HEK293T (cell line): ENCODE results near the gene GNPTG.

ENCODE experiments used
- CTCF ChIA-PET: fragments of 350-600 bp; formaldehyde crosslinking; extraction: SDS; loops from one replicate; lab custom pipeline; 2021; ENCODE audit warnings: antibody characterized with exemption, inconsistent platforms; lab: Yijun Ruan, JAX
- POLR2A ChIA-PET: fragments of 350-600 bp; formaldehyde crosslinking; extraction: SDS; loops from one replicate; lab custom pipeline; 2020; ENCODE audit warnings: antibody characterized with exemption, inconsistent platforms; lab: Yijun Ruan, JAX
- DNase-seq: peaks from one replicate; pipeline ENCODE4 v3.0.0; 2012; ENCODE audit warnings: mixed read lengths; ENCODE audit errors: extremely low spot score
- ARNT ChIP-seq: fragments of 450-650 bp; IDR thresholded peaks from 2 replicates; pipeline ENCODE4 v1.6.1; 2017; ENCODE audit warnings: mild to moderate bottlenecking
- BHLHE40 ChIP-seq: fragments of 450-650 bp; IDR thresholded peaks from 2 replicates; pipeline ENCODE4 v1.6.1; 2016; ENCODE audit warnings: mild to moderate bottlenecking, moderate library complexity, borderline replicate concordance
- CTBP1 ChIP-seq: fragments of 450-650 bp; IDR thresholded peaks from 2 replicates; pipeline ENCODE4 v1.6.1; 2016; ENCODE audit warnings: borderline replicate concordance
- ELF4 ChIP-seq: fragments of 450-650 bp; IDR thresholded peaks from 2 replicates; pipeline ENCODE4 v1.6.1; 2017; ENCODE audit warnings: antibody characterized with exemption
- FOXA1 ChIP-seq: fragments of 450-650 bp; IDR thresholded peaks from 2 replicates; pipeline ENCODE4 v1.6.1; 2016; ENCODE audit warnings: mild to moderate bottlenecking
- FOXK2 ChIP-seq: fragments of 450-650 bp; IDR thresholded peaks from 2 replicates; pipeline ENCODE4 v1.6.1; 2016; ENCODE audit warnings: mild to moderate bottlenecking
- FOXM1 ChIP-seq: fragments of 450-650 bp; IDR thresholded peaks from 2 replicates; pipeline ENCODE4 v1.6.1; 2017; ENCODE audit warnings: mild to moderate bottlenecking, borderline replicate concordance
- HDGF ChIP-seq: fragments of 450-650 bp; IDR thresholded peaks from 2 replicates; pipeline ENCODE4 v1.6.1; 2017; ENCODE audit warnings: antibody characterized with exemption, borderline replicate concordance
- L3MBTL2 ChIP-seq: fragments of 450-650 bp; conservative IDR thresholded peaks from 2 replicates; pipeline ENCODE4 v1.6.1; 2016; ENCODE audit warnings: mild to moderate bottlenecking
- LEF1 ChIP-seq: fragments of 450-650 bp; IDR thresholded peaks from 2 replicates; pipeline ENCODE4 v1.6.1; 2017; ENCODE audit warnings: mild to moderate bottlenecking, borderline replicate concordance
- NFRKB ChIP-seq: fragments of 450-650 bp; IDR thresholded peaks from 2 replicates; pipeline ENCODE4 v1.6.1; 2016; ENCODE audit warnings: mild to moderate bottlenecking, moderate library complexity
- PKNOX1 ChIP-seq: fragments of 450-650 bp; IDR thresholded peaks from 2 replicates; pipeline ENCODE4 v1.6.1; 2016
- SP1 ChIP-seq: fragments of 450-650 bp; IDR thresholded peaks from 2 replicates; pipeline ENCODE4 v1.6.1; 2017
- SUZ12 ChIP-seq: fragments of 450-650 bp; IDR thresholded peaks from 2 replicates; pipeline ENCODE4 v1.6.1; 2016; ENCODE audit warnings: mild to moderate bottlenecking
- TARDBP ChIP-seq: fragments of 450-650 bp; IDR thresholded peaks from 2 replicates; pipeline ENCODE4 v1.6.1; 2016
- ZNF384 ChIP-seq: fragments of 450-650 bp; IDR thresholded peaks from 2 replicates; pipeline ENCODE4 v1.6.1; 2016

The GNPTG gene

GRCh38 chr16:1335996-1336395 is 15.7 kb upstream of the GNPTG start:
- POLR2A ChIA-PET, result interaction anchor here (0.7 kb wide), 1 partner anchor 46 kb away, joined by 3 read pairs; no protein-coding TSS in a partner anchor
- CTCF ChIA-PET, result no interaction called here
- no peak for DNase-seq
- TF ChIP-seq LEF1 (no peak), FOXA1 (no peak), SP1 (no peak), ELF4 (no peak), ZNF384 (no peak), ARNT (no peak), PKNOX1 (no peak), TARDBP (no peak), FOXK2 (no peak), L3MBTL2 (no peak), NFRKB (no peak), HDGF (no peak)

GRCh38 chr16:1336619-1337018 is 15.1 kb upstream of the GNPTG start:
- TF ChIP-seq ZNF384 (no peak), FOXM1 (no peak), TARDBP (no peak), HDGF (no peak), SP1 (no peak), FOXK2 (no peak)
- POLR2A ChIA-PET, result interaction anchor here (0.7 kb wide), 1 partner anchor 47 kb away, joined by 3 read pairs; no protein-coding TSS in a partner anchor
- CTCF ChIA-PET, result no interaction called here
- DNase-seq, result no peak

GRCh38 chr16:1337486-1337885 is 14.2 kb upstream of the GNPTG start:
- ChIA-PET POLR2A (no interaction called here), CTCF (interaction anchor here (0.8 kb wide), 1 partner anchor 9 kb away, joined by 3 read pairs; no protein-coding TSS in a partner anchor)
- TF ChIP-seq ARNT (no peak), FOXA1 (no peak), ELF4 (no peak), NFRKB (no peak), ZNF384 (no peak), SUZ12 (no peak), HDGF (no peak), BHLHE40 (no peak), TARDBP (no peak)
- no peak for DNase-seq

- POLR2A ChIA-PET, result no interaction called here
- CTCF ChIA-PET, result interaction anchor here (0.8 kb wide), 1 partner anchor 9 kb away, joined by 3 read pairs; no protein-coding TSS in a partner anchor
- TF ChIP-seq BHLHE40 (no peak), ELF4 (no peak), HDGF (no peak), TARDBP (no peak), SP1 (no peak), FOXM1 (no peak), LEF1 (no peak), ARNT (no peak), PKNOX1 (no peak), FOXK2 (no peak), FOXA1 (no peak), L3MBTL2 (no peak), SUZ12 (no peak), CTBP1 (no peak), NFRKB (no peak), ZNF384 (no peak)
- no peak for DNase-seq
Observed at GRCh38 chr16:1338119-1338730, 13.5 kb upstream of the GNPTG start.

GRCh38 chr16:1338855-1339675 is 12.7 kb upstream of the GNPTG start:
- CTCF ChIA-PET, result no interaction called here
- TF ChIP-seq L3MBTL2 (no peak), TARDBP (no peak), SP1 (no peak), CTBP1 (no peak), PKNOX1 (no peak), FOXK2 (no peak), BHLHE40 (no peak), ZNF384 (no peak), SUZ12 (no peak), ELF4 (no peak), HDGF (no peak), LEF1 (no peak)
- POLR2A ChIA-PET, result no interaction called here
- DNase-seq, result no peak

- TF ChIP-seq FOXA1 (no peak), HDGF (no peak), PKNOX1 (no peak), SUZ12 (no peak), CTBP1 (no peak), NFRKB (no peak), SP1 (no peak), FOXK2 (no peak), ELF4 (no peak), BHLHE40 (no peak), TARDBP (no peak)
- POLR2A ChIA-PET, result no interaction called here
- CTCF ChIA-PET, result no interaction called here
- no peak for DNase-seq
Observed at GRCh38 chr16:1340730-1341494, 10.8 kb upstream of the GNPTG start.
